ENCODE results near the gene SPRYD7.

GRCh38 chr13:49927755-49928154 is 8.4 kb downstream of the SPRYD7 start:
- TF ChIP-seq YY1 (IDR thresholded peaks at IDR 0.05; ENCODE audit: insufficient read depth, insufficient read length) = no peak
- no peak for TF ChIP-seq SUZ12 (IDR thresholded peaks at IDR 0.05; ENCODE audit: extremely low read depth, insufficient read depth, insufficient read length)
- no peak for TF ChIP-seq ZNF274 (IDR thresholded peaks at IDR 0.05; ENCODE audit: low read depth, low read length)
